GM12865 (cell line): Measurements from ENCODE around the gene PPME1.

Experiments used
- DNase-seq: peaks from one replicate; pipeline ENCODE4 v3.0.0; 2010; ENCODE audit warnings: low read depth
- H3K4me3 ChIP-seq: 2 replicates; pipeline ENCODE4 v1.5.1; 2011; ENCODE audit warnings: mild to moderate bottlenecking, low read depth, low read length, control low read depth
- TF ChIP-seq, protein P1 (sequence below): IDR thresholded peaks from 2 replicates; pipeline ENCODE4 v1.5.1; 2011; ENCODE audit warnings: low read length, control low read depth, low read depth, inconsistent platforms; ENCODE audit not compliant: insufficient read depth; ENCODE audit errors: missing control alignments

Gene PPME1

DNA sequence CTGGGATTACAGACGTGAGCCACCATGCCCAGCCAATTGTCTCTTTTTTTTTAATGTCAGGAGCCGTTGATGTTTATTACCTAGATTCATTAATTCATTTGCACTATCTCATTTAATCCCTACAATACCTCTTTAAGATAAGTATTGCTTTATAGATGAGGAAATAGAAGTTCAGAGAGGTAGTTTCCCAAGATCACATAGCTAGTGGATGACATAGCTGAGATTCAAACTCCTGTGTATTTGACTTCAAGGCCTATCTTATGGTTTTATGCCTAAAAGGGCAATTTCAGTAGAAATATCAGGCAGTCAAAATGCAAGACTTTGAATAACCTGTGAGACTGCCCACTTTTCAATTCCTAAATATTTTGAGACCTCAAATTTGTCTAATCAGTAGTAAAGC lies 66.5 kb downstream of the PPME1 start:
- no peak overlapping the region for H3K4me3 ChIP-seq
- no peak for DNase-seq
- TF ChIP-seq, protein P1, sequence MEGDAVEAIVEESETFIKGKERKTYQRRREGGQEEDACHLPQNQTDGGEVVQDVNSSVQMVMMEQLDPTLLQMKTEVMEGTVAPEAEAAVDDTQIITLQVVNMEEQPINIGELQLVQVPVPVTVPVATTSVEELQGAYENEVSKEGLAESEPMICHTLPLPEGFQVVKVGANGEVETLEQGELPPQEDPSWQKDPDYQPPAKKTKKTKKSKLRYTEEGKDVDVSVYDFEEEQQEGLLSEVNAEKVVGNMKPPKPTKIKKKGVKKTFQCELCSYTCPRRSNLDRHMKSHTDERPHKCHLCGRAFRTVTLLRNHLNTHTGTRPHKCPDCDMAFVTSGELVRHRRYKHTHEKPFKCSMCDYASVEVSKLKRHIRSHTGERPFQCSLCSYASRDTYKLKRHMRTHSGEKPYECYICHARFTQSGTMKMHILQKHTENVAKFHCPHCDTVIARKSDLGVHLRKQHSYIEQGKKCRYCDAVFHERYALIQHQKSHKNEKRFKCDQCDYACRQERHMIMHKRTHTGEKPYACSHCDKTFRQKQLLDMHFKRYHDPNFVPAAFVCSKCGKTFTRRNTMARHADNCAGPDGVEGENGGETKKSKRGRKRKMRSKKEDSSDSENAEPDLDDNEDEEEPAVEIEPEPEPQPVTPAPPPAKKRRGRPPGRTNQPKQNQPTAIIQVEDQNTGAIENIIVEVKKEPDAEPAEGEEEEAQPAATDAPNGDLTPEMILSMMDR = no peak

DNA sequence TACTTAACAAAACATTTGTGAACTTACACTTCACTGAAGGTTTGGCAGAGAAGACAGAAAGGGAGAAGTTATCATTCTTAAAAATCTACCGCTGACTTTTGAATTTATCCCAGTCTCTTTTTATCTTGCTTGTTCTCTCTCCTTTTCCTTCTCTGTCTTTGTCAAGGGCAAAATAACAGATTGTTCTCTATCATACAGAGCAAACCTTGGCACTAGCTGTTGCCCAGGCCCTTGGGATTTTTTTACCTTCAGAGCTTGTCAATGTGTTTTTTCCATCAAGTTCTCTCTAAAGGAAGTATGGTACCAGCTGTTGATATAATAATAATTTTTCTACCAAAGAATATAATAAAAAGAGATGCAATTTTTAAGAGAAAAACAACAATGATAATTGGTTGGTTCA lies 67.2 kb downstream of the PPME1 start:
- DNase-seq = no peak
- TF ChIP-seq, protein P1 = no peak
- H3K4me3 ChIP-seq = no peak overlapping the region

DNA sequence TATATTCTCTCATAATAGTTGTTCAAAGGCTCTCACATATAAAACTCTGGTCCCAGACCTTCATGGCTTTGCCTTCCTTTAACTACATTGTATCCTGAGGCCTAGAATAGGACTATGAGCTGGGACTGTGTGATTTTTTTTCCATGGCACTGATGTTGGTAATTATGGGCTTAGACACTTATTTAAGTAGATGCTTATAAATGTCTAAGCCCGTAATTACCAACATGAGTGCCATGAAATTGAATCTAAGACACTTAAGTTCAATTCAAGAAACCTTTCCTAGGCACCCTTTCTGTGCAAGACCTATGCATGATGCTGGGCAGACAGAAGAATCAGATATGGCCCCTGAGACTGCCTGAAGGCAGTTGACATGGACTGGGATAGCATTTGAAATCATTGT lies 77.4 kb downstream of the PPME1 start:
- no peak overlapping the region for H3K4me3 ChIP-seq
- DNase-seq = no peak
- TF ChIP-seq, protein P1 = no peak

DNA sequence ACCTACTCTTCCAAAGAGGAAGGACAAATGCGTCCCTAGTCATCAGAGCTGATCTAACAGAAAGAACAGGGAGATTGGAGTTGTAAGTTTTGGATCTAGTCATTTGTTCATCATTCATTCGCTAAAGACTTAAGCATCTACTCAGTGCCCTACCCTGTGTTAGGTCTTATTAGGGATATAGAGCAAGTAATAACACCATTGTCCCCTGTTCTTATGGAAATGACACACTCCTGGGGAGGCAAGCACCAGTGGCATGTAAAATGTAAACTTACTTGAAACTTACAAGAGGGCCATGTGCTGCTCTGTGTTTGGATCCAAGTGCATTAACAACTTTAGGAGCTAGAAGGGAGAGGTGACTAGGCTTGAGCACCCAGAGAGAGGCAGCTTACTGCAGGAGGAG lies 78.4 kb downstream of the PPME1 start:
- TF ChIP-seq, protein P1 = no peak
- no peak overlapping the region for H3K4me3 ChIP-seq
- DNase-seq = no peak

DNA sequence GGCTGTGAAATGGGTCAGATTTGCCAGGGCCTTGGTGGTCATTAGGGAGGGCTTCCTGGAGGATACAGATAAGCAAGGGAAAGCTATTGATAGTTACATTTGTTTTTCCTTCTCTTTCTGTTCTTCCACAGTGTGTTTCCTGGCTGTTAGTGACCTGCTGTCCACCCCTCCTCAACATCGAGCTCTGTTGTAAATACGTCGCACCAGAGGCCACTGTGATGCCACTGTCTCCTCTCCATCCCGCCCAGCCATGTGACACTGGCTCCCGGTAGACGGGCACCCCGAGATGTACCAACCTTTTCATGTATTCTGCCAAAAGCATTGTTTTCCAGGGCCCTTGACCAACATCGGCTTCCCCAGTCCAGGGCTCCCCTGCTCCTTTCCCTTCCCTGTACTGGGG lies 82.3 kb downstream of the PPME1 start:
- DNase-seq = no peak
- H3K4me3 ChIP-seq = no peak overlapping the region
- TF ChIP-seq, protein P1 = no peak

DNA sequence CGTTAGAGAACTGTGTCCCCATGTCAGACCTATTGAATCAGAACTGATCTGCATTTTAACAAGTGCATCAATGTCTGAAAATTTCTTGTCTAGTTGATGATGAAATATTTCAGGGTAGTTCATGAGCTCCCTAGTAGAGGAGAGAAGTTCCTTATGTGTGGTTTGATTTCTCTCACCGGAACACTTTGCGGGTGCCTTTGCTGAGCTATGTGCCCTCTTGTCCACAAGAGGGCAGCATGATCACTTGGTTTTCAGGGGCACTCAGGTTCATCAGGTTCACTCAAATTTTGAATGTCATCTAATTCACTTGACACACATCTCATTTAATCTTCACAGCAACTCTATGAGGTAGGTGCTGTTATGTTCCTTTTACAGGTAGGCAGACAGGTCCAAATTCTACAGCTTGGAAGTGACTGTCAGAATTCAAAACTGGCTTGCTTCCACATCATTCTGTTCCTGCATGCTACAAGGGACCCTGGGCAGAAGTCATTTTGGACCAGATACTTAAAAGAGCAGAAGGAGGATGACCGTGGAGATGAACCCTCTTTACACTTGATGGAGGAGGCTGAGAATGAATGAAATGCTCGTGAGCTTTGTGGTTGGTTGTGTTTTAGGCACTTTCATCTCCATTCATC lies 84.8 kb downstream of the PPME1 start:
- peak; percentile 67 for DNase-seq
- TF ChIP-seq, protein P1 = peak; percentile 90
- H3K4me3 ChIP-seq = no peak overlapping the region
